HTERT RPE-1 (cell line): ENCODE data around the gene ATP13A3.
"Not testable (repeated sequence)": the region's sequence is repeated elsewhere in the genome, so short reads cannot be mapped to it uniquely, and the experiment has no call there.

Source experiments
- in situ Hi-C: fragments of 300-500 bp; cut with MboI; formaldehyde crosslinking; loops from 4 replicates; pipeline ENCODE4 v1.14.3; 2020; ENCODE audit warnings: low sequenced_read_pairs

Gene ATP13A3

GRCh38 chr3:194500198-194500597 is 13.4 kb upstream of the ATP13A3 start:
- in situ Hi-C loops: no loop called here

- in situ Hi-C loops: not testable (repeated sequence)
Measured at GRCh38 chr3:194499516-194499915, 12.7 kb upstream of the ATP13A3 start.

GRCh38 chr3:194497799-194498575 is 11.2 kb upstream of the ATP13A3 start:
- in situ Hi-C loops: no loop called here

GRCh38 chr3:194496217-194496919 is 9.6 kb upstream of the ATP13A3 start:
- in situ Hi-C loops: no loop called here

GRCh38 chr3:194494951-194495374 is 8.2 kb upstream of the ATP13A3 start:
- in situ Hi-C loops: no loop called here

GRCh38 chr3:194493995-194494927 is 7.5 kb upstream of the ATP13A3 start:
- in situ Hi-C loops: not testable (repeated sequence)

- in situ Hi-C loops: no loop called here
Measured at GRCh38 chr3:194492001-194492400, 5.2 kb upstream of the ATP13A3 start.

- in situ Hi-C loops: no loop called here
Measured at GRCh38 chr3:194489736-194490612, 3.2 kb upstream of the ATP13A3 start.

GRCh38 chr3:194488055-194488742 is 1.4 kb upstream of the ATP13A3 start:
- in situ Hi-C loops: no loop called here

GRCh38 chr3:194487289-194488054 is 670 bp upstream of the ATP13A3 start:
- in situ Hi-C loops: no loop called here

- in situ Hi-C loops: no loop called here
Measured at GRCh38 chr3:194485881-194486539, 792 bp downstream of the ATP13A3 start.

GRCh38 chr3:194485468-194485880 is 1.3 kb downstream of the ATP13A3 start:
- in situ Hi-C loops: no loop called here

GRCh38 chr3:194484614-194485013 is 2.2 kb downstream of the ATP13A3 start:
- in situ Hi-C loops: no loop called here

GRCh38 chr3:194483850-194484249 is 3.0 kb downstream of the ATP13A3 start:
- in situ Hi-C loops: no loop called here

GRCh38 chr3:194482830-194483229 is 4.0 kb downstream of the ATP13A3 start:
- in situ Hi-C loops: not testable (repeated sequence)

GRCh38 chr3:194482196-194482593 is 4.6 kb downstream of the ATP13A3 start:
- in situ Hi-C loops: no loop called here

- in situ Hi-C loops: no loop called here
Measured at GRCh38 chr3:194481525-194482195, 5.1 kb downstream of the ATP13A3 start.

GRCh38 chr3:194481103-194481502 is 5.7 kb downstream of the ATP13A3 start:
- in situ Hi-C loops: no loop called here
